HCT116 (cell line): ENCODE measurements around the gene UROS. TPM values are rescaled to one million over a fixed set of nuclear protein-coding genes. Genes with fewer than 3 reads are reported as not detected.

ENCODE experiments used
- ATAC-seq: fragments of 200-7000 bp; cut with Tn5 transposase; 2 replicates; pipeline ENCODE4 v1.9.1; 2020; ENCODE audit warnings: mild to moderate bottlenecking, moderate library complexity
- BruUV-seq: library from RNA; stranded (reverse); fragments of 400-500 nt; replicated peaks from 2 replicates; lab custom pipeline; 2021; lab: Mats Ljungman, UMichigan
- CTCF ChIA-PET: fragments of 300-600 bp; sonication (Branson Sonifier 250); formaldehyde crosslinking; loops from one replicate; lab custom pipeline; 2021; ENCODE audit warnings: antibody characterized with exemption; lab: Charles Lee
- POLR2A ChIA-PET: fragments of 300-600, 350-600 bp; sonication (Branson Sonifier 250); formaldehyde crosslinking; loops from one replicate; lab custom pipeline; 2021; ENCODE audit warnings: antibody characterized with exemption; lab: Charles Lee
- RAD21 ChIA-PET, 2 experiments: fragments of 300-600 bp; sonication (Branson Sonifier 250); formaldehyde crosslinking; loops; one replicate each; lab custom pipeline; 2023; ENCODE audit warnings: low total read pairs in 2 of 2; ENCODE audit not compliant: uncharacterized antibody in 2 of 2, unreplicated experiment in 2 of 2, low non-redundant PET in 1 of 2; lab: Charles Lee
- DNase-seq: peaks from one replicate; pipeline ENCODE4 v3.0.0-alpha.2; 2010; ENCODE audit warnings: low read depth, low spot score
- H2AFZ ChIP-seq: fragments of 200-600 bp; shearing (Covaris generic), sonication (generic); 2 replicates; pipeline ENCODE4 v1.6.1; 2017; ENCODE audit warnings: low read depth, mixed run types, mixed read lengths, antibody characterized with exemption, low read length; ENCODE audit not compliant: poor library complexity, severe bottlenecking
- H3K27ac ChIP-seq: 2 replicates; pipeline ENCODE4 v1.5.1; 2012; ENCODE audit warnings: low read depth, low read length
- H3K27me3 ChIP-seq: fragments of 200-600 bp; sonication (generic); 2 replicates; pipeline ENCODE4 v1.6.1; 2016; ENCODE audit warnings: mixed run types, low read length, mixed read lengths; ENCODE audit not compliant: insufficient read depth
- H3K36me3 ChIP-seq, 2 experiments: fragments of 200-500 bp in 1 of 2; fragments of 200-600 bp in 1 of 2; sonication (Bioruptor generic) in 1 of 2; sonication (generic) in 1 of 2; 2 replicates each; pipeline versions ENCODE4 v1.5.1 to v1.6.1; 2014 to 2016; ENCODE audit warnings: low read length in 2 of 2, inconsistent platforms in 1 of 2, mixed read lengths in 1 of 2, mixed run types in 1 of 2; ENCODE audit not compliant: insufficient read depth in 2 of 2, control insufficient read depth in 1 of 2
- H3K4me1 ChIP-seq, 2 experiments: fragments of 200-600 bp in 1 of 2; sonication (generic) in 1 of 2; 2 replicates each; pipeline versions ENCODE4 v1.5.1 to v1.6.1; 2012 to 2017; ENCODE audit warnings: low read length in 2 of 2, inconsistent platforms in 1 of 2, mild to moderate bottlenecking in 1 of 2, mixed read lengths in 1 of 2, mixed run types in 1 of 2, moderate library complexity in 1 of 2; ENCODE audit not compliant: insufficient read depth in 2 of 2, control insufficient read depth in 1 of 2
- H3K4me2 ChIP-seq: fragments of 200-600 bp; sonication (generic); 2 replicates; pipeline ENCODE4 v1.6.1; 2017; ENCODE audit warnings: mixed run types, low read length, mixed read lengths
- H3K4me3 ChIP-seq, 2 experiments: fragments of 200-600 bp in 1 of 2; sonication (generic) in 1 of 2; replicated peaks in 1 of 2; 2 replicates each; pipeline ENCODE4 v1.5.1; 2011 to 2016; ENCODE audit warnings: low read length in 2 of 2, control low read depth in 1 of 2, low read depth in 1 of 2, mild to moderate bottlenecking in 1 of 2, mixed read lengths in 1 of 2, mixed run types in 1 of 2
- H3K79me2 ChIP-seq: fragments of 200-600 bp; sonication (generic); 2 replicates; pipeline ENCODE4 v1.6.1; 2017; ENCODE audit warnings: mild to moderate bottlenecking, mixed run types, low read length, moderate library complexity, mixed read lengths; ENCODE audit not compliant: insufficient read depth
- H3K9ac ChIP-seq: fragments of 200-600 bp; sonication (generic); 2 replicates; pipeline ENCODE4 v1.6.1; 2016; ENCODE audit warnings: low read length, mixed read lengths
- H3K9me2 ChIP-seq: fragments of 200-600 bp; sonication (generic), shearing (Covaris generic); 2 replicates; pipeline ENCODE4 v1.6.1; 2017; ENCODE audit warnings: mixed run types, mild to moderate bottlenecking, moderate library complexity; ENCODE audit not compliant: insufficient read depth
- H3K9me3 ChIP-seq, 2 experiments: fragments of 200-500 bp in 1 of 2; fragments of 200-600 bp in 1 of 2; sonication (Bioruptor generic) in 1 of 2; sonication (generic) in 1 of 2; 2 replicates each; pipeline ENCODE4 v1.6.1; 2014 to 2017; ENCODE audit warnings: low read length in 2 of 2, mixed read lengths in 2 of 2, inconsistent platforms in 1 of 2, low read depth in 1 of 2, mild to moderate bottlenecking in 1 of 2, mixed run types in 1 of 2, moderate library complexity in 1 of 2; ENCODE audit not compliant: control insufficient read depth in 1 of 2, insufficient read depth in 1 of 2
- H4K20me1 ChIP-seq: fragments of 200-600 bp; sonication (generic), shearing (Covaris generic); 2 replicates; pipeline ENCODE4 v1.6.1; 2017; ENCODE audit warnings: mixed run types, mild to moderate bottlenecking, moderate library complexity; ENCODE audit not compliant: insufficient read depth
- ATF3 ChIP-seq: IDR thresholded peaks from 2 replicates; pipeline ENCODE4 v1.6.1; 2012
- CEBPB ChIP-seq: IDR thresholded peaks from 2 replicates; pipeline ENCODE4 v1.6.1; 2012; ENCODE audit warnings: low read depth
- CTCF ChIP-seq, 3 experiments: fragments of 200-600 bp in 1 of 3; sonication (generic) in 1 of 3; IDR thresholded peaks in 2 of 3; conservative IDR thresholded peaks in 1 of 3; 2 replicates each; pipeline ENCODE4 v1.5.1; 2012 to 2017; ENCODE audit warnings: low read depth in 2 of 3, low read length in 2 of 3, antibody characterized with exemption in 1 of 3, borderline replicate concordance in 1 of 3, control low read depth in 1 of 3, mild to moderate bottlenecking in 1 of 3, mixed read lengths in 1 of 3, mixed run types in 1 of 3, moderate library complexity in 1 of 3; ENCODE audit not compliant: insufficient read depth in 1 of 3
- EZH2 ChIP-seq: fragments of 200-600 bp; sonication (generic); IDR thresholded peaks from 2 replicates; pipeline ENCODE4 v1.6.1; 2017; ENCODE audit warnings: antibody characterized with exemption, mixed run types
- FOSL1 ChIP-seq: IDR thresholded peaks from 2 replicates; pipeline ENCODE4 v1.6.1; 2012; ENCODE audit warnings: low read depth
- JUND ChIP-seq: IDR thresholded peaks from 2 replicates; pipeline ENCODE4 v1.6.1; 2012
- MAX ChIP-seq: IDR thresholded peaks from 2 replicates; pipeline ENCODE4 v1.6.1; 2012
- POLR2A ChIP-seq: IDR thresholded peaks from 2 replicates; pipeline ENCODE4 v1.7.0; 2011; ENCODE audit warnings: borderline replicate concordance; ENCODE audit not compliant: insufficient read depth, insufficient read length; ENCODE audit errors: extremely low read depth
- POLR2AphosphoS5 ChIP-seq: IDR thresholded peaks from 2 replicates; pipeline ENCODE4 v1.6.1; 2011; ENCODE audit warnings: mild to moderate bottlenecking, low read depth, low read length, moderate library complexity
- RAD21 ChIP-seq: IDR thresholded peaks from 2 replicates; pipeline ENCODE4 v1.6.1; 2012; ENCODE audit warnings: low read depth, mild to moderate bottlenecking
- REST ChIP-seq: IDR thresholded peaks from 2 replicates; pipeline ENCODE4 v1.6.1; 2012; ENCODE audit warnings: low read depth
- SIN3A ChIP-seq: IDR thresholded peaks from 2 replicates; pipeline ENCODE4 v1.6.1; 2012; ENCODE audit warnings: low read depth
- SP1 ChIP-seq: IDR thresholded peaks from 2 replicates; pipeline ENCODE4 v1.6.1; 2012; ENCODE audit warnings: low read depth
- TCF7L2 ChIP-seq: IDR thresholded peaks from 2 replicates; pipeline ENCODE4 v1.7.0; 2011; ENCODE audit warnings: borderline replicate concordance, inconsistent platforms; ENCODE audit not compliant: insufficient read depth, insufficient read length; ENCODE audit errors: extremely low read depth
- YY1 ChIP-seq: IDR thresholded peaks from 2 replicates; pipeline ENCODE4 v1.6.1; 2011; ENCODE audit warnings: low read length, low read depth, moderate library complexity, mild to moderate bottlenecking; ENCODE audit not compliant: insufficient replicate concordance; ENCODE audit errors: extremely low read depth
- ZNF274 ChIP-seq: fragments of 200-500 bp; sonication (Bioruptor generic); IDR thresholded peaks from 2 replicates; pipeline ENCODE4 v1.6.1; 2014; ENCODE audit warnings: mild to moderate bottlenecking, low read depth, low read length, inconsistent platforms
- intact Hi-C: fragments of 100-400 bp; cut with micrococcal nuclease; formaldehyde crosslinking; loops from 2 replicates; pipeline ENCODE4 v1.10.0; 2022
- total RNA-seq: library from RNA; stranded (reverse); gene quantifications from one replicate; pipeline ENCODE4 v1.2.1, GENCODE V29; 2021; ENCODE audit not compliant: unreplicated experiment

Gene UROS
- total RNA-seq, 1 experiment from 2014 or later: 63.9 TPM

GRCh38 chr10:125802739-125803138 is 20.3 kb downstream of the UROS start:
- Histone ChIP-seq H3K27me3 (no peaks in the 10 kb centered on the region), H3K4me3 (no peak overlapping the region), H3K9me3 (no peaks in the 10 kb centered on the region), H2AFZ (no peak overlapping the region), H3K9me2 (no peaks in the 10 kb centered on the region), H3K36me3 (peaks cover 0 to 6% of the 10 kb centered on the region in 2 experiments; a peak in 2 of 4 replicates), H3K9ac (no peak overlapping the region), H3K4me1 (no peaks in the 10 kb centered on the region), H3K79me2 (no peaks in the 10 kb centered on the region), H4K20me1 (no peaks in the 10 kb centered on the region), H3K27ac (no peak overlapping the region), H3K4me2 (no peak overlapping the region)
- BruUV-seq: no TSS peak
- DNase-seq (no peak), ATAC-seq (no peak)
- ChIA-PET CTCF (no interaction called here), POLR2A (no interaction called here), RAD21 (no interaction called here)
- intact Hi-C loops: no loop called here
- TF ChIP-seq JUND: no peak
- no peak for TF ChIP-seq TCF7L2
- TF ChIP-seq ATF3: no peak
- no peak for TF ChIP-seq SIN3A
- no peak for TF ChIP-seq YY1
- no peak for TF ChIP-seq ZNF274
- TF ChIP-seq MAX: no peak
- no peak for TF ChIP-seq SP1
- no peak for TF ChIP-seq RAD21
- no peak for TF ChIP-seq EZH2
- no peak for TF ChIP-seq REST
- TF ChIP-seq POLR2A: no peak
- no peak for TF ChIP-seq CTCF (IDR thresholded peaks at IDR 0.05 in 2 of 3, conservative IDR thresholded peaks at IDR 0.05 in 1 of 3; ENCODE audit: borderline replicate concordance in 1 of 3, insufficient read depth in 1 of 3, low read depth in 2 of 3, low read length in 2 of 3)
- no peak for TF ChIP-seq FOSL1
- TF ChIP-seq CEBPB: no peak
- no peak for TF ChIP-seq POLR2AphosphoS5
